ENCODE results near the gene ATPAF1.

GRCh38 chr1:46646844-46647243 is 21.3 kb downstream of the ATPAF1 start:
- TF ChIP-seq CTCF (IDR thresholded peaks at IDR 0.05): no peak
- TF ChIP-seq POLR2A (IDR thresholded peaks at IDR 0.05): no peak
- no peak for TF ChIP-seq POLR2AphosphoS5 (IDR thresholded peaks at IDR 0.05)

All from stomach (tissue), 4 donors.